Tibial nerve (tissue), 4 donors: ENCODE measurements around the gene NBPF1.

ENCODE experiments used
- EP300 ChIP-seq, 2 donors: sonication (generic); formaldehyde crosslinking; IDR thresholded peaks; one replicate each; pipeline ENCODE4 v1.6.1; 2017; ENCODE audit warnings: antibody characterized with exemption in 2 of 2, mild to moderate bottlenecking in 1 of 2
- POLR2A ChIP-seq, 2 donors: fragments of 450-650 bp; IDR thresholded peaks; one replicate each; pipeline ENCODE4 v1.6.1; 2017; ENCODE audit warnings: antibody characterized with exemption in 2 of 2, mild to moderate bottlenecking in 2 of 2, moderate library complexity in 2 of 2
- TF ChIP-seq, protein P1 (sequence below), 5 experiments: fragments of 200-600 bp in 3 of 5; fragments of 450-650 bp in 2 of 5; sonication (generic) in 3 of 5; IDR thresholded peaks; one replicate each; pipeline ENCODE4 v1.5.1; 2016 to 2019; ENCODE audit warnings: antibody characterized with exemption in 5 of 5, mild to moderate bottlenecking in 3 of 5, moderate library complexity in 2 of 5

DNA sequence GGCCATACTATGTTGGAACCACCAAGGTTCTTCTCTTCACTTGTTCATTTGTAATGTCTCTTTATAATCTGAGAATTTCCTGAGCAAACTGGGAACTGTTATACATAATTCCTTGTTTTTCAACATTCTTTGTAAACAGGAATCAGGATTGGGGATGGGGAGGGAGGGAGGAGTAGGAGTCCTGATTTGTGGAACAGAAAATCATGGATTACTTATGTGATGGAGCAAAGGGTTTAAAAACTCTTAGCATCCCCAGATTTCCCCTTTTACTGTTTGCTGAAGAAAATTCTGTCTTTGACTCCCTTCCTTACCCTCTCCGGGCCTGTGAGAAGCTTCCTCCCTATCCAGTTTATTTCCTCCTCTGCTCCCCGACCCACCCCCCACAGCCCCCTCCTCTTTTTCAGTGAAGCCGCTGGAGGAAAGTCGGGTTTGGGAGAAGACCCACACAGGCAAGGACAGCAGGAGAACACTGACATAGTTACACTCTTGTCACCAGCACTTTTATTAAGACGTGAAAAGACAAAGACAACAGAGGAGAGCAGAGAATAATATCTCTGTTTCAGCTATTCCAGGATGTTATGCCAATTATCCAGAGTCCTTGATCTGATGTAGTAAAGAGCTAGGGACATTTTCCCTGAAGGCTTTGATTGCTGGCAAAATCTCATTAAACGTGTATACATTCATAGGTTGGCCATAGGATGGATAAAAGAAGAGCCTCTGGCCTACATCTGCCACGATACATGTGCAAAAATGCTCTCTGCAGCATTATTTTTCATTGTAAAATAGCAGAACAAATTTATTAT lies 4.6 kb upstream of the NBPF1 start:
- TF ChIP-seq, protein P1, sequence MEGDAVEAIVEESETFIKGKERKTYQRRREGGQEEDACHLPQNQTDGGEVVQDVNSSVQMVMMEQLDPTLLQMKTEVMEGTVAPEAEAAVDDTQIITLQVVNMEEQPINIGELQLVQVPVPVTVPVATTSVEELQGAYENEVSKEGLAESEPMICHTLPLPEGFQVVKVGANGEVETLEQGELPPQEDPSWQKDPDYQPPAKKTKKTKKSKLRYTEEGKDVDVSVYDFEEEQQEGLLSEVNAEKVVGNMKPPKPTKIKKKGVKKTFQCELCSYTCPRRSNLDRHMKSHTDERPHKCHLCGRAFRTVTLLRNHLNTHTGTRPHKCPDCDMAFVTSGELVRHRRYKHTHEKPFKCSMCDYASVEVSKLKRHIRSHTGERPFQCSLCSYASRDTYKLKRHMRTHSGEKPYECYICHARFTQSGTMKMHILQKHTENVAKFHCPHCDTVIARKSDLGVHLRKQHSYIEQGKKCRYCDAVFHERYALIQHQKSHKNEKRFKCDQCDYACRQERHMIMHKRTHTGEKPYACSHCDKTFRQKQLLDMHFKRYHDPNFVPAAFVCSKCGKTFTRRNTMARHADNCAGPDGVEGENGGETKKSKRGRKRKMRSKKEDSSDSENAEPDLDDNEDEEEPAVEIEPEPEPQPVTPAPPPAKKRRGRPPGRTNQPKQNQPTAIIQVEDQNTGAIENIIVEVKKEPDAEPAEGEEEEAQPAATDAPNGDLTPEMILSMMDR (IDR thresholded peaks at IDR 0.05) = no peak
- TF ChIP-seq POLR2A (IDR thresholded peaks at IDR 0.05) = no peak
- TF ChIP-seq EP300 (IDR thresholded peaks at IDR 0.05) = no peak
